ENCODE measurements around the gene UNK. TPM values are rescaled to one million over a fixed set of nuclear protein-coding genes. Genes with fewer than 3 reads are reported as not detected.
A peak's percentile ranks its signal among the peaks of the same experiment; 100 is the strongest.

The UNK gene
- total and polyA plus RNA-seq, 2 experiments from 2014 or later, result 22.3 to 26.7 TPM

GRCh38 chr17:75783069-75783783 is 1.4 kb upstream of the UNK start:
- H3K79me2 ChIP-seq, result peaks cover 43% of the 10 kb centered on the region
- no peak overlapping the region for H3K4me3 ChIP-seq
- peaks cover 12% of the 10 kb centered on the region for H4K20me1 ChIP-seq (ENCODE audit: insufficient read depth, poor library complexity, severe bottlenecking)
- DNase-seq (ENCODE audit: low spot score), result peak; percentile 77
- peak overlapping the region; percentile 73 for H3K4me2 ChIP-seq
- no peaks in the 10 kb centered on the region for H3K27me3 ChIP-seq
- H3K9me3 ChIP-seq (ENCODE audit: low read depth), result no peaks in the 10 kb centered on the region
- TF ChIP-seq, protein P1, sequence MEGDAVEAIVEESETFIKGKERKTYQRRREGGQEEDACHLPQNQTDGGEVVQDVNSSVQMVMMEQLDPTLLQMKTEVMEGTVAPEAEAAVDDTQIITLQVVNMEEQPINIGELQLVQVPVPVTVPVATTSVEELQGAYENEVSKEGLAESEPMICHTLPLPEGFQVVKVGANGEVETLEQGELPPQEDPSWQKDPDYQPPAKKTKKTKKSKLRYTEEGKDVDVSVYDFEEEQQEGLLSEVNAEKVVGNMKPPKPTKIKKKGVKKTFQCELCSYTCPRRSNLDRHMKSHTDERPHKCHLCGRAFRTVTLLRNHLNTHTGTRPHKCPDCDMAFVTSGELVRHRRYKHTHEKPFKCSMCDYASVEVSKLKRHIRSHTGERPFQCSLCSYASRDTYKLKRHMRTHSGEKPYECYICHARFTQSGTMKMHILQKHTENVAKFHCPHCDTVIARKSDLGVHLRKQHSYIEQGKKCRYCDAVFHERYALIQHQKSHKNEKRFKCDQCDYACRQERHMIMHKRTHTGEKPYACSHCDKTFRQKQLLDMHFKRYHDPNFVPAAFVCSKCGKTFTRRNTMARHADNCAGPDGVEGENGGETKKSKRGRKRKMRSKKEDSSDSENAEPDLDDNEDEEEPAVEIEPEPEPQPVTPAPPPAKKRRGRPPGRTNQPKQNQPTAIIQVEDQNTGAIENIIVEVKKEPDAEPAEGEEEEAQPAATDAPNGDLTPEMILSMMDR (IDR thresholded peaks at IDR 0.05; ENCODE audit: poor library complexity), result peak; percentile 74
- TF ChIP-seq EZH2 (IDR thresholded peaks at IDR 0.05; ENCODE audit: borderline replicate concordance), result no peak
- 33% methylated on average over 6 of the region's 6 CpGs for WGBS (ENCODE audit: low lambda C conversion rate, missing lambda C conversion rate)
- H3K27ac ChIP-seq, result peak overlapping the region; percentile 100
- peaks cover 35% of the 10 kb centered on the region for H3K4me1 ChIP-seq (ENCODE audit: insufficient read depth)
- H3K36me3 ChIP-seq (replicated peaks; ENCODE audit: insufficient read depth, low read depth), result peaks cover 3% of the 10 kb centered on the region
- H2AFZ ChIP-seq, result peak overlapping the region; percentile 8
- no peaks in the 10 kb centered on the region for H3K9me2 ChIP-seq (replicated peaks; ENCODE audit: insufficient read depth)

DNA sequence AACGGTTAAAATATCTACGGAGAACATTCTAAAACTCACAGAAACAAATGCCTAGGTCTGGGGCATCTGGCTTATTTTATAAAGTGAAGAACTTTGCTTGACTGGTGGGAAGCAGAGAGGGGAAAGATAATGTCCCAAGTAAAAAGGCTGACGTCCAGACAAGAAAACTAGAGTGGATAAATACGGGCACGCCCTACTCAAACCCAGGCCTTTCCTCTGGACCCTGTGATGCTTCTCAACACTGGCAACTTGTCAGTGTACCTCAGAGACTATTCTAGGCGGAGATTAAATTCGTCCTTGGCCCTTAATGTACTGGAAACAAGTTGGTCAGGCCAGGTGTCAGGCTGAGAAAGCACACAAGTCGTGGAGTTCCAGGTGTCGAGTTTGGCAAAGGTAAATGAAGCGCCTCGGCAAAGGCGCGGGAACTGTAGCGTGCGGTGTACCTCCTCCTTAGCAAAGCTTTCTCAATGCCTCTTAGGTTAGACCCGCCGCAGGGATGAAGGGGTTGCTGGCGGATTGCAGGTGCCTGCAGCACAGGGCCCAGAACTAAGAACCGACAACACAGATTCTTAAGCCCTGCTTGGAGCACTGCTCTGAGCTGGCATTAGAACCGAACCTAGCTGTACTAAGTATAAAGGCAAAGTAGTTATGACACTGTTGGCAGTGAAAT is 668 bp upstream of the UNK start:
- TF ChIP-seq EZH2 (IDR thresholded peaks at IDR 0.05; ENCODE audit: borderline replicate concordance) (no peak), EZH2phosphoT487 (IDR thresholded peaks at IDR 0.05; ENCODE audit: low read depth, severe bottlenecking, unreplicated experiment) (no peak)
- TF ChIP-seq, protein P1 (IDR thresholded peaks at IDR 0.05; ENCODE audit: poor library complexity), result no peak
- Histone ChIP-seq H3K27ac (peak overlapping the region; percentile 100), H3K4me2 (peak overlapping the region; percentile 73), H4K20me1 (ENCODE audit: insufficient read depth, poor library complexity, severe bottlenecking) (peaks cover 5% of the 10 kb centered on the region), H3K79me2 (peaks cover 43% of the 10 kb centered on the region), H3K9me2 (replicated peaks; ENCODE audit: insufficient read depth) (no peaks in the 10 kb centered on the region), H3K4me1 (ENCODE audit: insufficient read depth) (peaks cover 35% of the 10 kb centered on the region), H3K36me3 (replicated peaks; ENCODE audit: insufficient read depth, low read depth) (no peaks in the 10 kb centered on the region), H3K9me3 (ENCODE audit: low read depth) (no peaks in the 10 kb centered on the region), H2AFZ (no peak overlapping the region), H3K27me3 (no peaks in the 10 kb centered on the region), H3K4me3 (no peak overlapping the region)
- peak; percentile 34 for DNase-seq (ENCODE audit: low spot score)
- WGBS (ENCODE audit: low lambda C conversion rate, missing lambda C conversion rate), result 78% methylated on average over 20 of the region's 20 CpGs

- no peak overlapping the region for H2AFZ ChIP-seq
These were observed 647 bp downstream of the UNK start for GRCh38 chr17:75785016-75785890.

More at GRCh38 chr17:75785016-75785890, 647 bp downstream of the UNK start:
- 3% methylated on average over 41 of the region's 43 CpGs for whole genome bisulfite sequencing (ENCODE audit: low lambda C conversion rate, missing lambda C conversion rate)
- Histone ChIP-seq H3K4me2 (peak overlapping the region; percentile 90), H3K4me1 (ENCODE audit: insufficient read depth) (peaks cover 35% of the 10 kb centered on the region), H3K4me3 (peak overlapping the region; percentile 53), H3K36me3 (replicated peaks; ENCODE audit: insufficient read depth, low read depth) (no peaks in the 10 kb centered on the region), H4K20me1 (ENCODE audit: insufficient read depth, poor library complexity, severe bottlenecking) (no peaks in the 10 kb centered on the region), H3K9me3 (ENCODE audit: low read depth) (no peaks in the 10 kb centered on the region), H3K27me3 (no peaks in the 10 kb centered on the region), H3K79me2 (peaks cover 51% of the 10 kb centered on the region), H3K9me2 (replicated peaks; ENCODE audit: insufficient read depth) (no peaks in the 10 kb centered on the region), H3K27ac (peak overlapping the region; percentile 100)
- DNase-seq (ENCODE audit: low spot score), result peak; percentile 96
- TF ChIP-seq EZH2phosphoT487 (IDR thresholded peaks at IDR 0.05; ENCODE audit: low read depth, severe bottlenecking, unreplicated experiment) (no peak), EZH2 (IDR thresholded peaks at IDR 0.05; ENCODE audit: borderline replicate concordance) (no peak)
- TF ChIP-seq, protein P1 (IDR thresholded peaks at IDR 0.05; ENCODE audit: poor library complexity), result no peak
